Cardiac fibroblast (primary cell): Measurements from ENCODE around the gene CPEB2.

Source experiments
- DNase-seq, 2 donors: peaks; one replicate each; pipeline versions ENCODE4 v3.0.0 to v3.0.0-alpha.2; 2010; ENCODE audit warnings: low read depth in 2 of 2
- H3K4me3 ChIP-seq, 2 donors: replicated peaks in 1 of 2; 1 replicate in 1 of 2; 2 replicates in 1 of 2; pipeline ENCODE4 v1.5.1; 2011; ENCODE audit warnings: low read depth in 2 of 2, low read length in 2 of 2, mild to moderate bottlenecking in 2 of 2, moderate library complexity in 1 of 2
- CTCF ChIP-seq: IDR thresholded peaks from one replicate; pipeline ENCODE4 v1.5.1; 2011; ENCODE audit warnings: low read depth, mild to moderate bottlenecking, low read length, inconsistent platforms

Gene CPEB2

GRCh38 chr4:15020502-15021286 lies 18.4 kb downstream of the CPEB2 start:
- DNase-seq = no peak
- no peak for TF ChIP-seq CTCF
- no peak overlapping the region for H3K4me3 ChIP-seq

- DNase-seq = no peak
Measured at GRCh38 chr4:15021311-15021710, 19.0 kb downstream of the CPEB2 start.

GRCh38 chr4:15021946-15022345 lies 19.7 kb downstream of the CPEB2 start:
- no peak for TF ChIP-seq CTCF
- DNase-seq = no peak
- H3K4me3 ChIP-seq = no peak overlapping the region

More at GRCh38 chr4:15021311-15021710, 19.0 kb downstream of the CPEB2 start:
- no peak for TF ChIP-seq CTCF
- no peak overlapping the region for H3K4me3 ChIP-seq

- no peak overlapping the region for H3K4me3 ChIP-seq
- no peak for TF ChIP-seq CTCF
- peak in 1 of 2 donors; percentile 46 for DNase-seq
Measured at GRCh38 chr4:15024386-15024785, 22.1 kb downstream of the CPEB2 start.

- no peak for DNase-seq
- H3K4me3 ChIP-seq = no peak overlapping the region
- TF ChIP-seq CTCF = no peak
Measured at GRCh38 chr4:15025693-15026092, 23.4 kb downstream of the CPEB2 start.

- no peak for TF ChIP-seq CTCF
- no peak overlapping the region for H3K4me3 ChIP-seq
- DNase-seq = peak in 1 of 2 donors; percentile 45
Measured at GRCh38 chr4:15027921-15028435, 25.7 kb downstream of the CPEB2 start.

- no peak overlapping the region for H3K4me3 ChIP-seq
- TF ChIP-seq CTCF = no peak
- peak in 1 of 2 donors; percentile 36 for DNase-seq
Measured at GRCh38 chr4:15031197-15031596, 28.9 kb downstream of the CPEB2 start.
